ENCODE results near the gene ADCY3. TPM values are rescaled to one million over a fixed set of nuclear protein-coding genes. Genes with fewer than 3 reads are reported as not detected.

The ADCY3 gene
- total RNA-seq, 2 experiments from 2014 or later, result 28.1 to 31.4 TPM

- Mint-ChIP-seq H3K4me1 (ENCODE audit: low read depth) (no peaks in the 10 kb centered on the region), H3K36me3 (ENCODE audit: low read depth) (peaks cover 11% of the 10 kb centered on the region), H3K27me3 (no peaks in the 10 kb centered on the region), H3K4me3 (no peak overlapping the region), H3K27ac (no peak overlapping the region), H3K9me3 (no peaks in the 10 kb centered on the region)
- Histone ChIP-seq H3K4me3 (ENCODE audit: low read length) (no peak overlapping the region), H3K36me3 (ENCODE audit: insufficient read depth, low read length) (peaks cover 18% of the 10 kb centered on the region), H3K27ac (ENCODE audit: low read depth in 1 of 2, low read length in 2 of 2) (no peak overlapping the region), H3K4me1 (ENCODE audit: insufficient read depth, low read length) (no peaks in the 10 kb centered on the region), H3K9me3 (ENCODE audit: control insufficient read depth in 1 of 2, insufficient read depth in 1 of 2, low read length in 2 of 2) (no peaks in the 10 kb centered on the region), H3K27me3 (ENCODE audit: control insufficient read depth in 1 of 2, insufficient read depth in 2 of 2, low read length in 2 of 2) (no peaks in the 10 kb centered on the region)
- CTCF ChIA-PET, result no interaction called here
- ATAC-seq (ENCODE audit: poor library complexity), result no peak
- intact Hi-C loops (cut with DNase I, micrococcal nuclease), result no loop called here
- no peak for DNase-seq
- TF ChIP-seq, protein P1, sequence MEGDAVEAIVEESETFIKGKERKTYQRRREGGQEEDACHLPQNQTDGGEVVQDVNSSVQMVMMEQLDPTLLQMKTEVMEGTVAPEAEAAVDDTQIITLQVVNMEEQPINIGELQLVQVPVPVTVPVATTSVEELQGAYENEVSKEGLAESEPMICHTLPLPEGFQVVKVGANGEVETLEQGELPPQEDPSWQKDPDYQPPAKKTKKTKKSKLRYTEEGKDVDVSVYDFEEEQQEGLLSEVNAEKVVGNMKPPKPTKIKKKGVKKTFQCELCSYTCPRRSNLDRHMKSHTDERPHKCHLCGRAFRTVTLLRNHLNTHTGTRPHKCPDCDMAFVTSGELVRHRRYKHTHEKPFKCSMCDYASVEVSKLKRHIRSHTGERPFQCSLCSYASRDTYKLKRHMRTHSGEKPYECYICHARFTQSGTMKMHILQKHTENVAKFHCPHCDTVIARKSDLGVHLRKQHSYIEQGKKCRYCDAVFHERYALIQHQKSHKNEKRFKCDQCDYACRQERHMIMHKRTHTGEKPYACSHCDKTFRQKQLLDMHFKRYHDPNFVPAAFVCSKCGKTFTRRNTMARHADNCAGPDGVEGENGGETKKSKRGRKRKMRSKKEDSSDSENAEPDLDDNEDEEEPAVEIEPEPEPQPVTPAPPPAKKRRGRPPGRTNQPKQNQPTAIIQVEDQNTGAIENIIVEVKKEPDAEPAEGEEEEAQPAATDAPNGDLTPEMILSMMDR (IDR thresholded peaks at IDR 0.05), result no peak
- POLR2A ChIA-PET, result no interaction called here
These were observed 48.1 kb downstream of the ADCY3 start for GRCh38 chr2:24871852-24872333.

DNA sequence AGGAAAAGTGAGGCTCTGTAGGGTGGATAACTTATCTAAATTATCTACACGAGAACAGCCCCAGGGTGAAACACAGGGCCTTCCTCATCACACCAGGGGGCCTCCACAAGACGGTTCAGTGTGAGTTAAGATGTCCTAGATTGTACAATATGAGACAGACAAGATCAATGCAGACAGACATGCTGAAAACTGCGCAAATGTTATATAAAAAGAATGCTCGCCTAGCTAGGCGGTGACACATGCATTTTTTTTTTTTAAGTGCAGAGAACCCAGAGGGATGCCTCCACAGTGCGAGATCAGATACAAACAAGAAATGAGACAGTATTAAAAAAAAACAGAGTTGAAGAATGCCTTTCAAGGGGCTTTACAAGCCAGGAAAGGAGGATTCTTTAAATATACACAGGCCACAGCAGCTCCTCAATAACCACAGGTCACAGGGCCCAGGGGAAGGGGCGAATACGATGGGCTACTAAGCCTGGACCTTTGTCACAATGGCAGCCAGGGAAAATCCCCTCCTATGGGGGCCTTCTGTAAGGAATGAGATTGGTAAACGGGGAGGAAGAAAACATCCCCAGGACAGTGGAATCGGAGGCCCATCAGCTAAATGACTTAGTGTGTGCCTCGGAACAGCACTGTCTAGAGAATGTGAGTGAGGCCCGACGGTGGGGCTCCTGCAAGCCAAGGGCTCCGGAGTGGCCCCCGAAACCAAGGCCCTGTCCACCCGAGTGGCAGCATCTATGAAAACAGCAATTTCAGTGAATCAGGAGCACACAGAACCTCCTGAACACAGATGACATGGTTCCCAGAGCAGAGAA lies 48.9 kb downstream of the ADCY3 start:
- ChIA-PET CTCF (no interaction called here), POLR2A (no interaction called here)
- ATAC-seq (ENCODE audit: poor library complexity) (no peak), DNase-seq (no peak)
- H3K9me3 ChIP-seq (ENCODE audit: control insufficient read depth in 1 of 2, insufficient read depth in 1 of 2, low read length in 2 of 2), result no peaks in the 10 kb centered on the region
- H3K36me3 ChIP-seq (ENCODE audit: insufficient read depth, low read length), result peaks cover 18% of the 10 kb centered on the region
- H3K9me3 Mint-ChIP-seq, result no peaks in the 10 kb centered on the region
- H3K27ac Mint-ChIP-seq, result no peak overlapping the region
- no peak overlapping the region for H3K4me3 Mint-ChIP-seq
- no peak overlapping the region for H3K4me3 ChIP-seq (ENCODE audit: low read length)
- H3K4me1 ChIP-seq (ENCODE audit: insufficient read depth, low read length), result no peaks in the 10 kb centered on the region
- no peak overlapping the region for H3K27ac ChIP-seq (ENCODE audit: low read depth in 1 of 2, low read length in 2 of 2)
- H3K36me3 Mint-ChIP-seq (ENCODE audit: low read depth), result peaks cover 15% of the 10 kb centered on the region
- no peaks in the 10 kb centered on the region for H3K4me1 Mint-ChIP-seq (ENCODE audit: low read depth)
- H3K27me3 Mint-ChIP-seq, result no peaks in the 10 kb centered on the region
- TF ChIP-seq, protein P1 (IDR thresholded peaks at IDR 0.05), result no peak
- intact Hi-C loops (cut with DNase I, micrococcal nuclease), result no loop called here
- no peaks in the 10 kb centered on the region for H3K27me3 ChIP-seq (ENCODE audit: control insufficient read depth in 1 of 2, insufficient read depth in 2 of 2, low read length in 2 of 2)

GRCh38 chr2:24870440-24870839 lies 49.6 kb downstream of the ADCY3 start:
- Mint-ChIP-seq H3K36me3 (ENCODE audit: low read depth) (peaks cover 15% of the 10 kb centered on the region), H3K27me3 (no peaks in the 10 kb centered on the region), H3K9me3 (no peaks in the 10 kb centered on the region), H3K4me3 (no peak overlapping the region), H3K27ac (no peak overlapping the region), H3K4me1 (ENCODE audit: low read depth) (no peaks in the 10 kb centered on the region)
- POLR2A ChIA-PET, result no interaction called here
- Histone ChIP-seq H3K27me3 (ENCODE audit: control insufficient read depth in 1 of 2, insufficient read depth in 2 of 2, low read length in 2 of 2) (no peaks in the 10 kb centered on the region), H3K36me3 (ENCODE audit: insufficient read depth, low read length) (peaks cover 18% of the 10 kb centered on the region), H3K27ac (ENCODE audit: low read depth in 1 of 2, low read length in 2 of 2) (no peak overlapping the region), H3K9me3 (ENCODE audit: control insufficient read depth in 1 of 2, insufficient read depth in 1 of 2, low read length in 2 of 2) (no peaks in the 10 kb centered on the region), H3K4me1 (ENCODE audit: insufficient read depth, low read length) (no peaks in the 10 kb centered on the region), H3K4me3 (ENCODE audit: low read length) (no peak overlapping the region)
- intact Hi-C loops (cut with DNase I, micrococcal nuclease), result no loop called here
- ATAC-seq (ENCODE audit: poor library complexity) (no peak), DNase-seq (no peak)
- TF ChIP-seq, protein P1 (IDR thresholded peaks at IDR 0.05), result no peak
- CTCF ChIA-PET, result no interaction called here
